ENCODE results near the gene BTNL8. TPM values are rescaled to one million over a fixed set of nuclear protein-coding genes. Genes with fewer than 3 reads are reported as not detected.

Gene BTNL8
- total RNA-seq, 4 donors from 2014 or later: not detected

DNA sequence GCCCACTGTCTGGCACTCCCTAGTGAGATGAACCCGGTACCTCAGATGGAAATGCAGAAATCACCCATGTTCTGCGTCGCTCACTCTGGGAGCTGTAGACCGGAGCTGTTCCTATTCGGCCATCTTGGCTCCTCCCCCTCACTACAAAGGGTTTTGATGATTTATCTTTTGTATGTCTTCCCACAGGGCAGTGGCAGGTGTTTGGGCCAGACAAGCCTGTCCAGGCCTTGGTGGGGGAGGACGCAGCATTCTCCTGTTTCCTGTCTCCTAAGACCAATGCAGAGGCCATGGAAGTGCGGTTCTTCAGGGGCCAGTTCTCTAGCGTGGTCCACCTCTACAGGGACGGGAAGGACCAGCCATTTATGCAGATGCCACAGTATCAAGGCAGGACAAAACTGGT lies 9.4 kb downstream of the BTNL8 start:
- Histone ChIP-seq H3K27me3 (no peaks in the 10 kb centered on the region), H3K4me1 (no peaks in the 10 kb centered on the region), H3K4me3 (no peak overlapping the region), H3K36me3 (no peaks in the 10 kb centered on the region), H3K27ac (no peak overlapping the region), H3K9me3 (no peaks in the 10 kb centered on the region)
- no peak for TF ChIP-seq EP300 (IDR thresholded peaks at IDR 0.05)
- no peak for TF ChIP-seq POLR2A (IDR thresholded peaks at IDR 0.05)
- no peak for TF ChIP-seq CTCF (IDR thresholded peaks at IDR 0.05)
- WGBS, 2 donors: 88 to 97% methylated on average over 9 of the region's 9 CpGs
- DNase-seq (ENCODE audit: low spot score in 2 of 2): no peak

GRCh38 chr5:180908998-180909731 lies 10.2 kb downstream of the BTNL8 start:
- Histone ChIP-seq H3K27ac (no peak overlapping the region), H3K4me3 (no peak overlapping the region), H3K9me3 (no peaks in the 10 kb centered on the region), H3K36me3 (no peaks in the 10 kb centered on the region), H3K27me3 (no peaks in the 10 kb centered on the region), H3K4me1 (no peaks in the 10 kb centered on the region)
- 71 to 72% methylated on average over 9 of the region's 9 CpGs for WGBS, 2 donors
- DNase-seq (ENCODE audit: low spot score in 2 of 2): no peak
- TF ChIP-seq POLR2A (IDR thresholded peaks at IDR 0.05) (no peak), EP300 (IDR thresholded peaks at IDR 0.05) (no peak), CTCF (IDR thresholded peaks at IDR 0.05) (no peak)

DNA sequence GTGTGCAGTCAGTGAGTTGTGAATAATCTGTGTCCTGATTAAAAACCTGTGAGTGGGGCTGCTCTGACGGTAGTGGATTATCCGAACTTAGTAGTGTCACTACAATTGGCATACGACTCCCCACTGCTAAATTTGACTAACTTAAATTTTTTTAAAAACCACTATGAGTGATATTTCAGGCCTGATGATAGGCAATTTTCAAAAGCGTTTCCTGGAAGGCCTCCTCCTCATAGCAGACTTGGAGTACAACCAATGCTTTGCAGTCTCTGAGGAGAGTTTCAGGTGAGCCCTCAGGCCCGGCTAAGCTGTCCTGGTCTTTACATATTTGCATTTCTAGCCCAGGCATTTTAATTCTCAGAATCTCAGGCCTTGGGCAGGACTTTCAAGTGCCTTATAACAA lies 10.8 kb downstream of the BTNL8 start:
- Histone ChIP-seq H3K27ac (no peak overlapping the region), H3K9me3 (no peaks in the 10 kb centered on the region), H3K36me3 (no peaks in the 10 kb centered on the region), H3K27me3 (no peaks in the 10 kb centered on the region), H3K4me1 (no peaks in the 10 kb centered on the region), H3K4me3 (no peak overlapping the region)
- WGBS, 2 donors: 74 to 77% methylated on average over 5 of the region's 5 CpGs
- no peak for TF ChIP-seq CTCF (IDR thresholded peaks at IDR 0.05)
- no peak for TF ChIP-seq POLR2A (IDR thresholded peaks at IDR 0.05)
- no peak for TF ChIP-seq EP300 (IDR thresholded peaks at IDR 0.05)
- no peak for DNase-seq (ENCODE audit: low spot score in 2 of 2)

- Histone ChIP-seq H3K4me1 (no peaks in the 10 kb centered on the region), H3K9me3 (no peaks in the 10 kb centered on the region), H3K4me3 (no peak overlapping the region), H3K27me3 (no peaks in the 10 kb centered on the region), H3K27ac (no peak overlapping the region), H3K36me3 (no peaks in the 10 kb centered on the region)
- no peak for TF ChIP-seq EP300 (IDR thresholded peaks at IDR 0.05)
- DNase-seq (ENCODE audit: low spot score in 2 of 2): no peak
- 68 to 77% methylated on average over 2 of the region's 2 CpGs for WGBS, 2 donors
These were observed 11.2 kb downstream of the BTNL8 start for GRCh38 chr5:180910182-180910581.

- Histone ChIP-seq H3K4me1 (no peaks in the 10 kb centered on the region), H3K27me3 (no peaks in the 10 kb centered on the region), H3K9me3 (no peaks in the 10 kb centered on the region), H3K27ac (no peak overlapping the region), H3K4me3 (no peak overlapping the region), H3K36me3 (no peaks in the 10 kb centered on the region)
- no peak for TF ChIP-seq EP300 (IDR thresholded peaks at IDR 0.05)
- TF ChIP-seq CTCF (IDR thresholded peaks at IDR 0.05): no peak
- no peak for TF ChIP-seq POLR2A (IDR thresholded peaks at IDR 0.05)
- DNase-seq (ENCODE audit: low spot score in 2 of 2): no peak
- WGBS, 2 donors: 79 to 82% methylated on average over 5 of the region's 5 CpGs
These were observed 11.8 kb downstream of the BTNL8 start for GRCh38 chr5:180910735-180911134.

Measured in tibial nerve (tissue), 4 donors.